Measurements from ENCODE around the gene MTREX.

DNA sequence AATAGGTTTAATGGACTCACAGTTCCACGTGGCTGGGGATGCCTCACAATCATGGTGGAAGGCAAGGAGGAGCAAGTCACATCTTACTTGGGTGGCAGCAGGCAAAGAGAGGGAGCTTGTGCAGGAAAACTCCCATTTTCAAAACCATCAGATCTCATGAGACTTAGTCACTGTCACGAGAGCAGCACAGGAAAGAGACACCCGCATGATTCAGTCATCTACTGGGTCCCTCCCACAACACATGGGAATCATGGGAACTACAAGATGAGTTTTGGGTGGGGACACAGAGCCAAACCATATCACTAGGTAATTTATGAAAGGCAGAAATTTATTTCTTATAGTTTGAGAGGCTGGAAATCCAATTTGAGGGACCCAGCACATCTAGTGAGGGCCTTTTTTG is 40.0 kb downstream of the MTREX start:
- TF ChIP-seq POLR2A (IDR thresholded peaks at IDR 0.05) (no peak), CTCF (IDR thresholded peaks at IDR 0.05) (no peak)
